K562 (cell line): ENCODE data around the gene DGCR8. TPM values are rescaled to one million over a fixed set of nuclear protein-coding genes. Genes with fewer than 3 reads are reported as not detected.

ENCODE experiments used
- ASH1L ChIP-seq: fragments of 450-650 bp; IDR thresholded peaks from 2 replicates; pipeline ENCODE4 v1.6.1; 2018; ENCODE audit warnings: borderline replicate concordance, mild to moderate bottlenecking, low read depth; ENCODE audit not compliant: partially characterized antibody
- CCNT2 ChIP-seq: IDR thresholded peaks from 2 replicates; pipeline ENCODE4 v1.6.1; 2011; ENCODE audit warnings: borderline replicate concordance, low read depth, mild to moderate bottlenecking, moderate library complexity, mixed read lengths, low read length; ENCODE audit not compliant: insufficient read length; ENCODE audit errors: extremely low read depth
- HDAC6 ChIP-seq: IDR thresholded peaks from 2 replicates; pipeline ENCODE4 v1.6.1; 2012; ENCODE audit warnings: low read depth, mild to moderate bottlenecking, control low read depth, inconsistent platforms, low read length, moderate library complexity
- HNRNPK ChIP-seq: fragments of 200-400 bp; formaldehyde crosslinking; IDR thresholded peaks from one replicate; pipeline ENCODE4 v1.6.1; 2018; ENCODE audit warnings: mild to moderate bottlenecking, low read depth, low read length; ENCODE audit not compliant: poor library complexity, severe bottlenecking
- KLF13 ChIP-seq: fragments of 450-650 bp; IDR thresholded peaks from 2 replicates; pipeline ENCODE4 v1.6.1; 2016; ENCODE audit warnings: missing genetic modification characterization, low read depth, mild to moderate bottlenecking, missing compliant biosample characterization, moderate library complexity, borderline replicate concordance
- PHF8 ChIP-seq: fragments of 200-600 bp; sonication (generic); IDR thresholded peaks from 2 replicates; pipeline ENCODE4 v1.6.1; 2012; ENCODE audit warnings: mixed run types, mild to moderate bottlenecking, inconsistent platforms, low read length, moderate library complexity, borderline replicate concordance
- RAD51 ChIP-seq: fragments of 450-650 bp; IDR thresholded peaks from 2 replicates; pipeline ENCODE4 v1.7.1; 2016; ENCODE audit warnings: low read depth, mild to moderate bottlenecking, borderline replicate concordance
- RFX5 ChIP-seq: IDR thresholded peaks from 2 replicates; pipeline ENCODE4 v1.6.1; 2011; ENCODE audit warnings: low read depth, mild to moderate bottlenecking, improper control_type of control experiment, low read length
- RNF2 ChIP-seq: sonication (generic); IDR thresholded peaks from 2 replicates; pipeline ENCODE4 v1.6.1; 2016
- SIN3B ChIP-seq: fragments of 450-650 bp; IDR thresholded peaks from 2 replicates; pipeline ENCODE4 v1.6.1; 2017; ENCODE audit warnings: low read depth, mild to moderate bottlenecking, moderate library complexity
- TSC22D4 ChIP-seq: fragments of 450-650 bp; IDR thresholded peaks from 2 replicates; pipeline ENCODE4 v1.6.1; 2016; ENCODE audit warnings: missing genetic modification characterization, missing biosample characterization, control low read depth
- ZFP36 ChIP-seq: fragments of 150-350 bp; IDR thresholded peaks from 2 replicates; pipeline ENCODE4 v1.6.1; 2018; ENCODE audit warnings: low read length, low read depth; ENCODE audit not compliant: partially characterized antibody
- ZKSCAN1 ChIP-seq: fragments of 150-350 bp; IDR thresholded peaks from 2 replicates; pipeline ENCODE4 v1.6.1; 2016; ENCODE audit warnings: low read depth, low read length
- polyA plus RNA-seq, 8 experiments: library from polyadenylated mRNA; depleted of rRNA in 4 of 8; stranded (reverse) in 5 of 8; unstranded in 3 of 8; fragments of >200 nt; fragmentation: Nextera tagmentation in 2 of 8; fragmentation: Illumina TruSeq in 1 of 8; extraction: Ambion mirVana in 2 of 8; extraction: Trizol in 1 of 8; gene quantifications; 2 replicates each; pipeline versions ENCODE4 v1.2.1 to v1.2.3, GENCODE V29; 2011 to 2014; ENCODE audit warnings: inconsistent platforms in 1 of 8, missing spikeins in 1 of 8
- total RNA-seq, 7 experiments: library from RNA; depleted of rRNA in 6 of 7; stranded (reverse); fragments of >200 nt in 6 of 7; fragmentation: Illumina TruSeq in 2 of 7; extraction: Trizol in 2 of 7; gene quantifications; 2 replicates each; pipeline versions ENCODE4 v1.2.1 to v1.2.3, GENCODE V29; 2011 to 2021; ENCODE audit warnings: low replicate concordance in 1 of 7
- TF ChIP-seq, protein P1 (sequence below): fragments of 250-450 bp; sonication (Bioruptor Pico); IDR thresholded peaks from 2 replicates; pipeline ENCODE4 v1.4.0; 2020
- TF ChIP-seq, protein P2 (sequence below), 2 experiments: fragments of 450-650 bp in 1 of 2; sonication (generic) in 1 of 2; formaldehyde crosslinking in 1 of 2; IDR thresholded peaks in 1 of 2; conservative IDR thresholded peaks in 1 of 2; 2 replicates each; pipeline versions ENCODE4 v1.6.1 to v1.8.1; 2016 to 2023; ENCODE audit warnings: mild to moderate bottlenecking in 2 of 2, moderate library complexity in 2 of 2, inconsistent platforms in 1 of 2, missing genetic modification reagents in 1 of 2
- TF ChIP-seq, protein P3 (sequence below): sonication (generic); formaldehyde crosslinking; IDR thresholded peaks from 2 replicates; pipeline ENCODE4 v1.9.0; 2022; ENCODE audit warnings: mild to moderate bottlenecking, missing genetic modification reagents
- TF ChIP-seq, protein P4 (sequence below): sonication (generic); formaldehyde crosslinking; IDR thresholded peaks from 2 replicates; pipeline ENCODE4 v1.8.1; 2022; ENCODE audit warnings: missing genetic modification reagents
- TF ChIP-seq, protein P5 (sequence below): fragments of 450-650 bp; formaldehyde crosslinking; IDR thresholded peaks from 2 replicates; pipeline ENCODE4 v1.4.0; 2020; ENCODE audit warnings: mild to moderate bottlenecking, moderate library complexity
- TF ChIP-seq, protein P6 (sequence below), 2 experiments: fragments of 200-800 bp in 1 of 2; sonication (Bioruptor generic) in 1 of 2; sonication (generic) in 1 of 2; formaldehyde crosslinking in 1 of 2; IDR thresholded peaks in 1 of 2; conservative IDR thresholded peaks in 1 of 2; 2 replicates each; pipeline versions ENCODE4 v1.5.0 to v1.6.1; 2016 to 2020; ENCODE audit warnings: missing compliant biosample characterization in 1 of 2, missing genetic modification characterization in 1 of 2, missing genetic modification reagents in 1 of 2

DGCR8 gene
- total and polyA plus RNA-seq, 9 of the 15 experiments (the other 6 are each of a cell fraction or from before 2014, with no cell fraction given): 5.9 to 144 (median 80.1) TPM

DNA sequence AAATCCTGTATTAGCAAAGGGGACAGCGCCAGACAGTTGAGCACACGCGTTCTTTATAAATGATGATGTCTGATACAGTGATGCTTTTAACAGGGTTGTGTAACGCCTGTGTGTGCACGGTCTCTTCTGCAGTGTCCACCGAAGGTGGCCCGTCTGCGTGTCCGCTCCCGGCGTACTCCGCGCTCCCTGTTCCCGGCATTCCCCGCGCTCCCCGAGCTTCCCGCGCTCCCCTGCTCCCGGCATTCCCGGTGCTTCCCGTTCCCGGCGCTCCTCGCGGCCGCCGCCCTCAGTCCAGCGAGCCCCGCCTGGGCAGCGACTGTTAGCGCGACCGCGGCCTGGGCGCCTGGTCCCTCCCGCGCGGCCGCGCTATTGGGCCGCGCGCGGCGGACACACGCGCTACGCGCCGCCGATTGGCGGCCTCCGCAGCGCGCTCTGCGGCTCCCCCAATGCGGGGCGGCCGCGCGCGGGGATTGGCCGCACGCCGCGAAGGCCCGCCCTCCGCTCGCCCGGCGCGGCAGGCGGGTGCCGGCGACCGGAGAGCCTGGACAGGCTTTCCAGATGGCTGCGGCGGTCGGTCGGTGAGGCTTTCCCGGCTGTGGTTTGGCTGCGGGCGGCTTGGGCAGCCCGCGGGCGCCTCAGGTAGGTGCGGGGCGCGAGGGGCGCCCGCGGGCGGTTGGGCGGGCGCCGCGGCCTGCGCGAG, at the start of gene DGCR8 (continued):
- TF ChIP-seq, protein P1, sequence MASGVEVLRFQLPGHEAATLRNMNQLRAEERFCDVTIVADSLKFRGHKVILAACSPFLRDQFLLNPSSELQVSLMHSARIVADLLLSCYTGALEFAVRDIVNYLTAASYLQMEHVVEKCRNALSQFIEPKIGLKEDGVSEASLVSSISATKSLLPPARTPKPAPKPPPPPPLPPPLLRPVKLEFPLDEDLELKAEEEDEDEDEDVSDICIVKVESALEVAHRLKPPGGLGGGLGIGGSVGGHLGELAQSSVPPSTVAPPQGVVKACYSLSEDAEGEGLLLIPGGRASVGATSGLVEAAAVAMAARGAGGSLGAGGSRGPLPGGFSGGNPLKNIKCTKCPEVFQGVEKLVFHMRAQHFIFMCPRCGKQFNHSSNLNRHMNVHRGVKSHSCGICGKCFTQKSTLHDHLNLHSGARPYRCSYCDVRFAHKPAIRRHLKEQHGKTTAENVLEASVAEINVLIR (CRISPR knock-in tag): peak; percentile 69
- TF ChIP-seq RFX5 (0 out of 2 replicates have a peak, but pooled peaks have one; percentile 60), CCNT2 (no peak), ASH1L (no peak), HNRNPK (no peak), ZKSCAN1 (peak; percentile 84), SIN3B (no peak), KLF13 (tag) (peak; percentile 97), TSC22D4 (tag) (no peak), RNF2 (no peak), PHF8 (peak; percentile 84; the same call in 1 of the 2 replicates), RAD51 (no peak), HDAC6 (0 out of 2 replicates have a peak, but pooled peaks have one; percentile 81), ZFP36 (peak; percentile 72)
- TF ChIP-seq, protein P2, sequence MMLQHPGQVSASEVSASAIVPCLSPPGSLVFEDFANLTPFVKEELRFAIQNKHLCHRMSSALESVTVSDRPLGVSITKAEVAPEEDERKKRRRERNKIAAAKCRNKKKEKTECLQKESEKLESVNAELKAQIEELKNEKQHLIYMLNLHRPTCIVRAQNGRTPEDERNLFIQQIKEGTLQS (IDR thresholded peaks at IDR 0.05): no peak
- TF ChIP-seq, protein P2 (CRISPR knock-in tag; conservative IDR thresholded peaks at IDR 0.05): peak; percentile 82
- TF ChIP-seq, protein P3, sequence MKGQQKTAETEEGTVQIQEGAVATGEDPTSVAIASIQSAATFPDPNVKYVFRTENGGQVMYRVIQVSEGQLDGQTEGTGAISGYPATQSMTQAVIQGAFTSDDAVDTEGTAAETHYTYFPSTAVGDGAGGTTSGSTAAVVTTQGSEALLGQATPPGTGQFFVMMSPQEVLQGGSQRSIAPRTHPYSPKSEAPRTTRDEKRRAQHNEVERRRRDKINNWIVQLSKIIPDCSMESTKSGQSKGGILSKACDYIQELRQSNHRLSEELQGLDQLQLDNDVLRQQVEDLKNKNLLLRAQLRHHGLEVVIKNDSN (CRISPR knock-in tag): no peak
- TF ChIP-seq, protein P4, sequence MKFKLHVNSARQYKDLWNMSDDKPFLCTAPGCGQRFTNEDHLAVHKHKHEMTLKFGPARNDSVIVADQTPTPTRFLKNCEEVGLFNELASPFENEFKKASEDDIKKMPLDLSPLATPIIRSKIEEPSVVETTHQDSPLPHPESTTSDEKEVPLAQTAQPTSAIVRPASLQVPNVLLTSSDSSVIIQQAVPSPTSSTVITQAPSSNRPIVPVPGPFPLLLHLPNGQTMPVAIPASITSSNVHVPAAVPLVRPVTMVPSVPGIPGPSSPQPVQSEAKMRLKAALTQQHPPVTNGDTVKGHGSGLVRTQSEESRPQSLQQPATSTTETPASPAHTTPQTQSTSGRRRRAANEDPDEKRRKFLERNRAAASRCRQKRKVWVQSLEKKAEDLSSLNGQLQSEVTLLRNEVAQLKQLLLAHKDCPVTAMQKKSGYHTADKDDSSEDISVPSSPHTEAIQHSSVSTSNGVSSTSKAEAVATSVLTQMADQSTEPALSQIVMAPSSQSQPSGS (CRISPR knock-in tag): no peak
- TF ChIP-seq, protein P5, sequence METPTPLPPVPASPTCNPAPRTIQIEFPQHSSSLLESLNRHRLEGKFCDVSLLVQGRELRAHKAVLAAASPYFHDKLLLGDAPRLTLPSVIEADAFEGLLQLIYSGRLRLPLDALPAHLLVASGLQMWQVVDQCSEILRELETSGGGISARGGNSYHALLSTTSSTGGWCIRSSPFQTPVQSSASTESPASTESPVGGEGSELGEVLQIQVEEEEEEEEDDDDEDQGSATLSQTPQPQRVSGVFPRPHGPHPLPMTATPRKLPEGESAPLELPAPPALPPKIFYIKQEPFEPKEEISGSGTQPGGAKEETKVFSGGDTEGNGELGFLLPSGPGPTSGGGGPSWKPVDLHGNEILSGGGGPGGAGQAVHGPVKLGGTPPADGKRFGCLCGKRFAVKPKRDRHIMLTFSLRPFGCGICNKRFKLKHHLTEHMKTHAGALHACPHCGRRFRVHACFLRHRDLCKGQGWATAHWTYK: peak; percentile 99
- TF ChIP-seq, protein P6, sequence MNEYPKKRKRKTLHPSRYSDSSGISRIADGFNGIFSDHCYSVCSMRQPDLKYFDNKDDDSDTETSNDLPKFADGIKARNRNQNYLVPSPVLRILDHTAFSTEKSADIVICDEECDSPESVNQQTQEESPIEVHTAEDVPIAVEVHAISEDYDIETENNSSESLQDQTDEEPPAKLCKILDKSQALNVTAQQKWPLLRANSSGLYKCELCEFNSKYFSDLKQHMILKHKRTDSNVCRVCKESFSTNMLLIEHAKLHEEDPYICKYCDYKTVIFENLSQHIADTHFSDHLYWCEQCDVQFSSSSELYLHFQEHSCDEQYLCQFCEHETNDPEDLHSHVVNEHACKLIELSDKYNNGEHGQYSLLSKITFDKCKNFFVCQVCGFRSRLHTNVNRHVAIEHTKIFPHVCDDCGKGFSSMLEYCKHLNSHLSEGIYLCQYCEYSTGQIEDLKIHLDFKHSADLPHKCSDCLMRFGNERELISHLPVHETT (CRISPR knock-in tag; conservative IDR thresholded peaks at IDR 0.05 in 1 of 2, IDR thresholded peaks at IDR 0.05 in 1 of 2): no peak
